GM19351 (cell line): ENCODE data around the gene ZHX3.

Experiments used
- ATAC-seq: cut with Tn5 transposase; IDR thresholded peaks from one replicate; pipeline ENCODE4 v1.9.1; 2021; ENCODE audit warnings: mild to moderate bottlenecking, moderate library complexity; ENCODE audit not compliant: unreplicated experiment

ZHX3 gene

DNA sequence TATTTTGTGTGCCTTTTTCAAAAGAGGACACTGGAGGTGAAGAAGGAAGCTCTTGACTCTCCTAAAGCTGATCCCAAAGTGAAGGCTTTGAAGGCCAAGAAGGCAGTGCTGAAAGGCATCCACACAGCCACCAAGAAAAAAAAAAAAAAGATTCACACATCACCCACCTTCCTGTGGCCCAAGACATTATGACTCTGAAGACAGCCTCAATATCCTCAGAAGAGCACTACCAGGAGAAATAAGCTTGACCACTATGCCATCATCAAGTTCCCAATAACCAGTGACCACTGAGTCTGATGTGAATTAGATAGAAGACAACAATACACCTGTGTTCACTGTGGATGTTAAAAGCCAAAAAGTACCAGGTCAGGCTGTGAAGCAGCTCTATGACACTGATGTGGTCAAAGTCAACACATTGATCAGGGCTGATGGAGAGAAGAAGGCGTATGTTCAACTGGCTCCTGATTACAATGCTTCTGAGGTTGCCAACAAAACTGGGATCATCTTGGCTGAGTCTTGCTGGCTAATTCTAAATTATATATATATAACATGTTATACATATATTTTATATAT is 120.8 kb downstream of the ZHX3 start:
- ATAC-seq: no peak

DNA sequence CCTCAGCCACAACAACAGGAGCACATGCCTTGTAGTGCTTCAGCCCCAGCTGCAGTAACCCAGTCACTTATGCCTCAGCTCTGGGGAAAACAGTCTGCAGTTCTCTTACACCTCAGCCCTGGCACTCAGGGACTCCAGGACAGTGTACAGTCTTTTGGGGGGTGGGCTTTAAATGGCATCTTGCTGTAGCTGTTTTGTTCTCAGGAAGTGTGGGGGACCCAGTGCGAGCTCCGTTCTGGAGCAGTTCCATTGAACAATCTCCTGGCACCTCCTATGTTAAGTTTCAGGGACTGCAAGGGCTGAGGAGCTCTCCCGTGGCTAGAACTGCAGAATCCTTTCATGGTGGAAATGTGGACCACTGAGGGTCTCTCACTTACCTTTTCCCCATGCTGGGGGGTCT is 125.0 kb downstream of the ZHX3 start:
- no peak for ATAC-seq

DNA sequence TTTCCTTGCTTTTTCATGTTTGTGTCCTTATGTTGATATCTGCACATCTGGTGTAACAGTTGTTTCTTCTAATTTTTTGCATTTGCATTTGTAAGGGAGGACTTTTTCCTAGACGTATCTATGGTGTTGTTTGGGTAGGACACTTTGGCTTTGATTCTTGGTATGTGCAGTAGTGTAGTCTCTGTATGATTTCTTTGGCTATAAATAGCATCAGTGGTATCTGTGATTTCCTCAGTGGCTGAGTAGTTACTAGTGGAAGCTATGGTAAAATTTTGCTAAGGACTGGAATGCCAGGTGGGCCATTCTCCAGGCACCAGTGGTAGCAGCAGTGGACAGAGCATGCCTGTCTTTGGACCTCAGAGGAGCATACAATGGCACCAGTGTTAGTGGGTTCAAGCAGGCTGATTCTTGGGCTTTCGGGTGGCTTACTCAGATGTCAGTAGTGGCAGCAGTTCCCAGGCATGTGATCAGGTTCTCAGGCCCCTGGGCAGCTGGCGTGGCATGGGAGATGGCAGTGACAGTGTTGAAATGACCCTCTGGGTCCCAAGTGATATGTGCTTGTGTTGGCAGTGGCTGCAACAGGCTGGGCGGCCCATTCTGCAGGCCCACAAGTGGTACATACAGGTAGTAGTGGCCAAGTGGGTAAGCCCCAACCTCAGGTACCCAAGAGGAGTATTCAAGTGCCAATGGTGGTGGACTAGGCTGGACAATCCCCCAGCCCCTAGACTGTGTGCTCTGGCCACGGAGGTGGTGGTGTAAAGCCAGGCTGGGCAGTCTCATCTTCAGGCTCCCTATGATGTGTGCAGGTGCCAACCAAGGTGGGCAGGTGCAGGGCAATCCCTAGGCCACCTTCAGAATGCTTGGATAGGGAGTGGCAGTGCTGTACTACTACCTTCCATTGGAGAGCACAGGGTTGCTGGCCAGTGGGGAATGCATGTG is 125.7 kb downstream of the ZHX3 start:
- no peak for ATAC-seq

DNA sequence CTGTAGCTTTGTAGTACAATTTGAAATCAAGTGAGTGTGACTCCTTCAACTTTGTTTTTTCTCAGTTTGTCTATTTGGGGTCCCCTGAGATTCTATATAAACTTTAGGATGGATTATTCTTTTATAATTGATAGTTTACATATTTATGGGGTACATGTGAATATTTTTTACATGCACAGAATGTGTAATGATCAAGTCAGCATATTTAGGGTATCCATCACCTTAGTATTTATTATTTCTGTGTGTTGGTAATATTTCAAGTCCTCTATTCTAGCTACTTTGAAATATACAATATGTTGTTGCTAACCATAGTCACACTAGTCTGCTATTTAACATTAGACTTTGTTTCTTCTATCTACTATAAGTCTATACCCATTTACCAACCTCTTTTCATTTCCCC is 129.9 kb downstream of the ZHX3 start:
- ATAC-seq: no peak

DNA sequence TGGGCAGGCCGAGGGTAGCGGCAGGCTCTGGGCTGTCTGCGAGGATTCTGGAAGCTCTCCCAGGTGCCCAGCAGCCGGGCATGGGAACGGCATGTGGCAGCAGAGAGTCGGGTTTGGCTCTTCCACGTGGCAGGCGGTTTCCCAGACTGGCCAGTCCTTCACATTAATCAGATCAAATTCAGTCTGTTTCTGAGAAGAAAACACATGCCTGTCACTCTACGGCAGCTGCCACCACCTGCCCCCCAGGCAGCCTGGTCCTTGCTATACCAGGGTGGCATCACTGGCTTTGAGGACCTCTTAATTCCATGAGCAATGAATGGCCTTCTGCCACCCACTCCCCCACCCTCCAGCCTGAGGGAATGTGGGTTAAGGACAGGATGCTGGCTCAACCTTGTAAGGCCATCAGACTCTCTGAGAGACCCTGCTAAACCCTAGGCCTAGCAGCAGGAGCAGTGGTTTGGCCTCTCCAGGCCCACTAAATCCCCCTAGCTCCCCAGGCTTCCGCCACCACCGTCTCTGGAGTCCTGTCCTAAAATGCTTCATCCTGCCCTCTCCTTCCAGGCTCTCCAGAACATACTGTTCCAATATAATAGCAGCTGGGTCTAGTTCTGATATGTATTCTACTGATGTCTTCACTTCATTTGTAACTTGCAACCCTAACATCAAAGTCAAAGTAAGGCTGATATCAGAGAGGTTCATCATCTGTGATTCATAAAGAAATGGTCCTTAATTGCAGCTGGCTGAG is 132.3 kb downstream of the ZHX3 start:
- no peak for ATAC-seq

DNA sequence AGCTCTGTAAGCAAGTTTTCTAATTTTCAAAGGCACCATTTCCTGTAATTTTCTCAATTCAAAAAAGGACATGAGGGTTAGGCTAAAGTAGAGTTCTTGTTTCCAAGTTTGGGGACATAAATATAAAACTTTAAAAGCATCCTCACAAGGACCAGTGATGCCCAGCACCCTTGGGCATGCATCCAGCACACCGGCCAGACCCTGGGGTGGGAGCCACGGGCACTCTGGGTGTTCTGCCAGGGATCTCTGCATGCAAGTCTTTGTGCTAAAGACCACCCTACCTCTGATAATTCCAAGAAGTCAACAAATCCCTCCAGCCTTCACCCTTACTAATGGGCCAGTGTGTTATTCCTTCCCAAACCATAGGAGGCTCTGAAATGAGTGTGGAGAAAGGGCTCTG is 133.7 kb downstream of the ZHX3 start:
- ATAC-seq: no peak

DNA sequence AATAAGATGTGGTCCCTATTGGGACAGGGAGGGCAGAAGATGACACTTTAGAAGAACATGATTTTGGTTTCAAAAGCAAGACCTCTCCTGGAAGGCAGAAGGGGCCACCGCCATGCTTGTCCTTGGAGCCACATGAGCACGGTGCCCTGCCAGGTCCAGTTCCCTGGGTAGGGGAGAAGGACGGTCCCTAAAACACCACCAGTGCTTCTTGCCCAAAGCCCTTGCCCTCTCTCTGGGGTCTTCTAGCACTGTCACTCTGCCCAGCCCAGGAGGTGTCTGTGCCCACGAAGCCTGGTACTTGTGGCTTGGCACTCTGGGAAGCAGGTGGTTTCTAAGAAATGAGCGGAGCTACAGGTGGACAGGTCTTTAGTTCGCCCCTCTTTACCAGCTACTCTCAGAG is 134.1 kb downstream of the ZHX3 start:
- no peak for ATAC-seq

DNA sequence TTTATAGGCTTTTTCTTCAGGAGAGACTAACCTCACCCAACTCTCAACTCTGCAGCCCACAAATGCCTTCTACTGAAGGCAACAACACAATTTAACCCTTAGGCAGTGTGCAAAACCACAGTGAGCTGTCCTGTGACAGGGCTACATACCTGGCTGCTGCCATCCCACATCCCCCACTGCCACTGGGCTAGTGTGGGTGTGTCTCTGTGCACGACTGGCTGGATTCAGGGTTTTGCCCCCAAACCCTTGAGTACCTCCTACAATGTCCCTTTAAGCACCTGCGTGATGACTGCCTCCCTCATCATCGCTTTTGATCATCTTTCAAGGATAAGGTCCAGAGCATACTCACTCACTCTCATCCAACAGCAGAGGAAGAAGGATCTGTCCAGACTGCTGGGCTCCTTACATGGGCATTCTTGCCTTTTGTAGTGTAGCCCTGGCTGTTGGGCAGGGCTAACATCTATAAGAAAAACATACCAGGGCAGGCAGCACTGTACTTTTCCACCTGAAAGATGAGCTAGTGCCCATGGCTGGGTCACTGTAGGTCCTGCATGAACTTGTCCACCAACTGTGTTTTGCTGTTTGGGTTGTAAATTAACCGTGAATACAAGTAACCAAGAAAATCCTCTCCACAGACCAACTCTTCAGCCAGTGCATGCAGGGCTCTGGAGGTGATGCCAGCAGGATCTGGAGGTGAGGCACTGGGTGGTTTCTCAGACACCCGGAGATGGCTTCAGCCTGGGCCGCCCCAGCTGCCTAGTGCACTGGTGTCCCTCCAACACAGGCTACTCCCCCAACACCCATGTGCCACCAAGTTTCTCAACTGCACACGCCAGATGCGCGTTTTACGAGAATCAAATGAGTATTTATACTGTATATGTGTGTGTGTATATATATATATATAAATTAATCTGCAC is 135.0 kb downstream of the ZHX3 start:
- no peak for ATAC-seq

DNA sequence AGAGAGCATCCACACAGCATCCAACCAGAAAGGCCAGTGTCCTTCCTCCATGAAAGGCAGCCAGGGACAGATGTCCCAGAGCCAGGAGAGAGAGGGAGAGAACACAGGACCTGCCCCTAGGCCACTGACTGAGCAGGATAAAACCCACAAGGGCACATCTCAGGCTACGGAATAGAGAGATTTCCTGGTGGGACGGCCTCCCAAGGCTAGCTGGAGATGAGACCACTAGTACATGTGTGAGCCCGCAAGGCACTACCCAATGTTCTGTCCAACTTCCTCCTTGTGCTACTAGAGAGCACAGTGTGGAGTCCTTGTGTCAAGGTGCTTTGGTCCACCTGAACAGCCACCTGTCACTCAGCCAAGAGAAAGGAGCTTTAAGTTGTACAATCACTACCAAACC is 136.0 kb downstream of the ZHX3 start:
- no peak for ATAC-seq

DNA sequence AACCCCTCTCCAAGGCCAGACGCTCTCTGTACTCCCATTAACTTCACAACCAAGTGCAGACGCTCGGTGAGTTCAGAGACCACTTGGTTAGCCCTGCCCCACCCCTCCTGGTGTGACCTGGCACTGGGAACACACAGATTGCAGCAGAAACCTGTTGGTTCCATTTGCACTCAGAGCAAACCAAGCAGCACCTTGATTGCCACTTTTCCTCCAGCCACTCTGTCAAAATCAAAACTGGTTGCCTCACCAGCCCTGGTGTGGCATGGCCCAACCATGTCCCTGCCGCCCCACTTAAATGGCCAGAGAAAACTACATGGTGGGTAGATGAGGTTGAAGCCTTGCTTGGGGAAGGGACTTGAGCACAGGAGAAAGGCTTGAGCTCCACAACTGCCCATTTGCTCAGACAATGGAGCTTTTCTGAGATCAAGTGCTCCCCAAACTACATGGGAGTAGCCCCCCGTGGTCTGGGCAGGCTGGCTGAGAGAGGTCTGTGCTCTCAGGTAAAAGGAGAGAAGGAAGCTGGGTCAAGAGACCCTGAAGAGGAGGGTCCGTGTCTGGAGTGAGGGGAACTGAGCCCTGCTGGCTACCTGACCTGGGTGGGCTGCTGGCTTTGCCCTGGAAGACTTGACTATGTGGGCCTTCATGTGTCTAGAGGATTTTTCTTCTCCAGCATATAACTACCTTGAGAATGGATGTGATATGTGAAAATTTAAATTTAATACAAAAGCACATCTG is 136.8 kb downstream of the ZHX3 start:
- ATAC-seq: no peak

DNA sequence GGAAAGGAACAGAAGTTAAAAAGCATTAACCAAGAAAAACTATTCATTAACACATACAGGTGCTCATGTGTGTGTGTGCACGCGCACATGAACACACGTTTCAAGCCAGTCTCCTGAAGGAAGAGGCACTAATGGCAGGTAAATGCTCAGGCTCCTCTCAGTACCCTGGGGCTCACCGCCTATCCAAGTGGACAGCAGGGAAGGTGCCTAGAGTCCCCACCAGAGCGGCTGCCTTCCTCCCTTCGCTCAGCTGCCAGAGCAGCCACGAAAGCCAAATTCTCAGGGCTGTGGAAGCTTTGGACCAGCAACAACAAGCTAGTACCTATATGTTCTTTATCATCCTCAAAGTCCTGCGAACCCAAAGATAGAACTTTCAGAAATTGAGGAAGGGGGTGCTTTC is 137.6 kb downstream of the ZHX3 start:
- ATAC-seq: no peak

DNA sequence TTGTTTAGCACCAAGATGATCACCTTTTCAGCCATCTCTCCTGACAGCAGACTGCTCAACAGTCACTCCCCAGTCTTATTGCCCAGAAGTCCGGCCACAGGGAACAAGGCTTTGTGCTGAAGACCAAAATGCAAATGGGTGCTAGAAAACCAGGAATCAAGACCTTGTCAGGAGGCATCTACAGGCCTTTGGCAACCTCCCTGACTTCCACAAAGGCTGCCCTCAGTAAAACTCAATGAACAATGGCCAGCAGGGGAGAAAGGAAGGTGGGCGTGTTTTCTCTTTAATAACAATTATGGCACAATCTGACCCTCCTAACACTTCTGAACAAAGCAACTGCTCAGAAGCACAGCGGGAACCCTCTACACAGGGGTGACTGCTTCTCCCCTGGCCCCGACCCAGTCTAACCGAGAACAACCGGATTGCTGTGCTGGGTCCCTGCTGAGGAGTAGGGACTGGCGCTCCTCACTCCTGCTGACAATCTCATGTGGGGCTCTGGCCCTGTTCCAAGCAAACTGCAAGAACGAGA is 138.6 kb downstream of the ZHX3 start:
- no peak for ATAC-seq

DNA sequence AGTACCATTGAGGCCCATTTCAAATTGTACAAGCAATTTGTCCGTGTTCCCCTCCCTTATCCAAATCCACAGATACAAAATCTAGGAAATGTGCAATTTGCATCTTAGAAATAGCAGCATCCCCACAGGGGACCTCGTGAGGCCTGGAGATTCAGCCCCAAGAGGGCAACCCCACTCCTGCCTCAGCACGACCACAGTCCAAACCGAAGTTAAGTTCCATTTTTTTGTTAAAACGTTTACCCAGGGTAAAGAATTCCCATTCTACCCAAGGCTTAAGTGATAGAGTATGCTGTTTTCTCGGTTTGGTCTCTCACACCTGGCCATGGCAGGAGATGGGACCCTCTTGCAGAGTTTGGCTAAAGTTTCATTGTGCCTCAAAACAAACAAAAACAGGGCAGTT is 139.0 kb downstream of the ZHX3 start:
- no peak for ATAC-seq

DNA sequence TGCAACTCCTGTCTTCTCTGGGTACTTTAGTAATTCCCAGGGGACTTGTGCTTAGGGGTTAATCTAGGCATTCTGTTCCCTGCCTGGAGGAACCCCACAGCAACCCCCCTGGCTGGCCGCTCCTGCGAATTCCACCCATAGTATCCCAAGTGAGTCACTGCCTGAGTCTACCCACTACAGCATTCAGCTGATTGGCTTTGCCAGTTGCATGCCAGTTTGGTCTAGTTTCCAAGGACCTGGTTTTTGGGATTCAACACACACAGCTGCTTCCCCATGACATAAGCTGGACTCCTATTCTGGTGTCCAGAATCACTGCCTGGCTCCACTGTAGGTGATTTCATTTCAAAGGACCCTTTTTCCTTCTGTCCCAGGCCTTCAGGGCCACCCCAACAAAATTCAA is 139.9 kb downstream of the ZHX3 start:
- ATAC-seq: no peak

DNA sequence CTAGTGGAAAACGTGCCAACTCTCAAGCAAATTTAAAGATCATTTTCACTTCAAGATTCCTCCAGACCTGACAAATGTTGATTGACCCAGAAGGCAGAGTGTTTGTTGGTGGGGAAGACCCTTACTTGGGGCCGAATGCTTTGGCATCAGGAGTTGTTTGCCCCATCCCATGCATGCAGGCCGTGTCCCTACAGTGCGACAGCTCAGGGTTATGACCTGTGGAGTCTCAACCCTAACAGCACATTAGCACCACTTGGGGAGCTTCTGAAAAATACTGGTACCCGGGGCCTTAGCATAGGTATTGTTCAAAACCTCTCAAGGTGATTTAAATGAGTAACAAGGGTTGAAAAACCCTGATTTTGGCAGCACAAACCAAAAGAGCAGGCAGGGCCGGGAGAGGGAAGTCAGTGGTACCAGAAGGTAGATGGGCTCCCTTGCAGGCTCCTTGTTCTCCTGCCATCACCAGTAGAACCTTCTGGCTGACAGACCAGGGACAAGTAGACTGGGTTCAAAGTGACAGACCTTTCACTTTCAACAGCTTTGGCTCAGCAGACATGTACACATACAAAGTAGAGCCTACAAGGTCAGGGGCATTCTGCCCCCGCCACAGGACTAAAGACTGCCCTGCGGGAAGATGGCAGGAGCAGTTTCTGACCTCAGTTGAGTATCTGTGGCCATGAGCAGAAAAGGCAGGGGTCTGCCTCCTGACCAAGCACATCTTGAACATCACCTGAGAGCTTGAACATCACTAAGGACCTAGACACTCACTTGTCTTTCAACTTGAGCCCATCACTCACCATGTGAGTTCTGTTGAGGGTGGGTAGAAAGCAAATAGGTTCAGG is 140.6 kb downstream of the ZHX3 start:
- no peak for ATAC-seq

DNA sequence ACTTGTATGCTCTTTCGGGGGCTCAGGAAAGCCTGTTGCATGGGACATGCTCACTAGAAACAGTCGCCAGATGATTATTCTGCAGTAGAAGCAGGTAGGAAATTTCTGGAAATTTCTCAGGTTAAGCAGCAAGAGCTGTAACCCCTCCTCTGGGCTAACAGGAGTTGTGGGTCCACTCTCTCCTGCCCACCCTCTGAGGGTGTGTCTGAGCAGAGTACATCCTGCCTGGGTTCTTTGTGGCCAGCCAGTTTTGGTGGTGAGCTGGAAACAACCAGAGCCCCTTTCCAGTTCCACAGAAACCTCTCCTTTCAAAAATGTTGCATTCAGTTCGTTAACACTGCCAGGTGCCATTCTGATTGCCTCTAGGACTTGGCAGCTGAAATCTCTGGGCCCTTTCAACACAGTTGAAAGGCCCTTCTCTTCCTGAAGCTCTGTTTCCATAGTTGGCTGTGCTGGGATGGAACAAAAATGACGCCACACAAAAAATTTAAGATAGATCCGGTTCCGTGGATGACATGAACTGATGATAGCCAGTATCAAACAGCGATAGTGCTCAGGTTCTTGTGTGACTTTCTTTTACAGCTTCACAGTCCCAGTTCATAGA is 141.7 kb downstream of the ZHX3 start:
- no peak for ATAC-seq

DNA sequence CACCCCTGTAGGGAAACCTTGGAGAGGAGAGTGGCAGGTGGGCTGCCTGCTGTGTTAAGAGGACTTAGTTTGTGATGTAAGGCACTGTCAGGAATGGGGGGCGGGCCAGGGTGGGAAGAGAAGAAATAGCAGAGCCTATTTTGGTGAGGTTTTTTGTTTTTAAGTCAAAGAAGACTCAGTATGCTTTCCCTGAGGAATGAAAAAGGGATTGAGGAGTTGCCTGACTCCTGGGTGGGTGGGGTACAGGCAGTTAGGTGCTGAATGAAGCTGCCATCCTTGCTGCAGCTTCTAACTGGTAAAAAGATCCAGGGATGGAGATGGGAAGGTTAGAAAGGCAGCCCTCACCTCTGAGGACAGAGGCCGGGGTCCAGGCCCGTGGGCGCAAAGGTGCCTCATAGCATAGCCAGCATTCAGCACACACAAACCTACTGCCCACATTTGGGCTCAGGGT is 142.3 kb downstream of the ZHX3 start:
- ATAC-seq: no peak

DNA sequence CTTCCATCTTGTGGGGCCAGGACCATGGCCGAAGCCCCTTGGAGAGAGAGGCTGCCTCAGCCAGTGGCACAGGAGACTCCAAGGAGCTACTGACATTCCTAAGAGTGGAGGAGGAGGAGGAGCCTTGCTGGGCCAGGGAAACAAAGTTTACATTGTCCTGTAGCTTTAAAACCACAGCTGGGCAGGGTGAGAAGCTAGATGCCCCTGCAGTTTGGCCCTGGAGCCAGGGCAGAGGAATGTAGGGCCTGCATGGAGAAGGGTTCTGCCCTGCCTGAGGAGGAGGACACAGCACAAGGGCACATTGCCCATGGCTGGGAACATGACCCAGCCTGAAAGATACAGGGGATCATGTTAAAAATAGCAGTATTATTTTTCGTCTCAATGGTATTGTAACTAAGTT is 142.7 kb downstream of the ZHX3 start:
- no peak for ATAC-seq

DNA sequence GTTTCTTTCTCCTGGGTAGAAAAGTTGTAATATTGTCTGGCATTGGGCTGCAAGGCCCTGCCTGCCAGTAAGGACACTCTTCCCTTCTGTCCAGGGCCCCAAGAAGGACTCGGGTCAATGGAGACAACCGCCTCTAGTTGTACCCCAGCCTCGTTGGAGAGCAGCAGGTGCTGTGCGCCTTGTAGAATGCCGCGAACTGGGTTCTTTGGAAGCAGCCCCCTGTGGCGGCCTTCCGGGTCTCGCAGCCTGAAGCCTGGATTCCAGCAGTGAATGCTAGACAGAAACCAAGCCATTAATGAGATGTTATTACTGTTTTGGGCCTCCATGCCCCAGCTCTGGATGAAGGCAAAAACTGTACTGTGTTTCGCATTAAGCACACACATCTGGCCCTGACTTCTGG is 143.2 kb downstream of the ZHX3 start:
- ATAC-seq: no peak
